Activated T-helper 9 cell treated with anti-CD3 and anti-CD28 coated beads, Interleukin-2, amount 50 U/mL, for 16 hours (primary cell): ENCODE measurements around the gene SH2D3A.

Experiments
- DNase-seq: peaks from one replicate; pipeline ENCODE4 v3.0.0-alpha.2; 2020; ENCODE audit warnings: low read depth

The SH2D3A gene

GRCh38 chr19:6708346-6708745, 58.9 kb downstream of the SH2D3A start:
- DNase-seq: no peak

GRCh38 chr19:6707658-6708018, 59.6 kb downstream of the SH2D3A start:
- DNase-seq: no peak

GRCh38 chr19:6707011-6707657, 60.1 kb downstream of the SH2D3A start:
- DNase-seq: no peak

- DNase-seq: no peak
These were observed 60.6 kb downstream of the SH2D3A start for GRCh38 chr19:6706633-6706958.

GRCh38 chr19:6705931-6706632, 61.2 kb downstream of the SH2D3A start:
- no peak for DNase-seq
